ENCODE measurements around the gene AFDN.
"Not testable (repeated sequence)": the region's sequence is repeated elsewhere in the genome, so short reads cannot be mapped to it uniquely, and the experiment has no call there.

AFDN gene

DNA sequence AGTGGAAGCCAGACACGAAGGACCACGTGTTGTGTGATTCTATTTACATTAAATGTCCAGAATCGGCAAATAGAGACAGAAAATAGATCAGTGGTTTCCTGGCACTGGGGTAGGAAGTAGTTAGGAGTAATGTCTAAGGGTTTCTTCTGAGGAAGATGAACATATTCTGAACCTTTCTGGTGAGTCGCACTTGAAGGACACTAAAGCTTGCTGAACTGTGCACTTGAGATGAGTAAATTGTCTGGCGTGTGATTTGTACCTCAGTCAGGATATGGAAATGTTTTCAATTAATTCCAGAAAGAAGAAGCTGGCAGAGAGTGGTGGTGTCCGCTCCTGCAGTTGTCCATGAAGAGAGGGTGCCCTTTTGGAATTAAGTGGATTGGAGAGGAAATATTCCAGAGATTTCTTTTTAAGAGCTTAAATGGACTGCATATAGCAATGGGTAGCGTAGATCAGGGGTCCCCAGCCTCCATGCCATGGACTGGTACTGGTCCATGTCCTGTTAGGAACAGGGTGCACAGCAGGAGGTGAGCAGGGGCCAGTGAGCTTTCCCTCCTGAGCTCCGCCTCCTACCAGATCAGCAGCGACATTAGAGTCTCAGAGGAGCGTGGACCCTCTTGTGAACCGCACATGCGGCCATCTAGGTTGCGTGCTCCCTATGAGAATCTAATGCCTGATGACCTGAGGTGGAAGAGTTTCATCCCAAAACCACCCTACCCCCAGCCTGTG is 158.3 kb downstream of the AFDN start:
- no peak for DNase-seq

DNA sequence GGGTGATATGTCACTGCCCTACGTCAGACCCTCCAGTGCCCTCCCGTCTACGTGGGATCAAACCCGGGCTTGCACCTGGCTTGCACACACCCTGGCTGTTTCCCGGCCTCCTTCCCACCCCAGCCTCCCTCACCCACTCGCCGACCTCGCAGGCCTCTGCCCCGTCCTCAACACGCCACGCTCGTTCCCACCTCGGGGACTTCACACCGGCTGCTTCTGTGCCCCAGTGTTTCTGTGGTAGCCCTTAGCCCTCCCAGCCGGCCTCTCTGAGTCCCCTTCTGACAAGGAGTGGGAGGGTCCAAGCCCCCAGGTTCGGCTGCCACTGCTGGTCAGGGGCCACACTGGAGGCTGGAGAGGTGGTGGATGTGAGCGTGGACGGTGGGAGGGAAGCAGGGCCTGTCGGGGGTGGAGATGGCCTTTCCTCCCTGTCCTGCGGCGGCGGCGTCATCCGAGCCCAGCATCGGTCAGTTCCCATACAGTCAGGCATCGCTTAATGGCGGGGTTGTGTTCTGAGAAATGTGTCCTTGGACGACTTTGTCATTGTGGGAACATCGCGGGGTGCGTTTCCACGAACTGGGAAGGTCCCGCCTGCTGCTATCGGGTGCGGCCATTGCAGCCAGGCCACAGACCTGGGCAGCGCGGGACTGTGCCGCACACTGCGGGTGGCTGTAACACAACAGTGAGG is 159.3 kb downstream of the AFDN start:
- no peak for DNase-seq

DNA sequence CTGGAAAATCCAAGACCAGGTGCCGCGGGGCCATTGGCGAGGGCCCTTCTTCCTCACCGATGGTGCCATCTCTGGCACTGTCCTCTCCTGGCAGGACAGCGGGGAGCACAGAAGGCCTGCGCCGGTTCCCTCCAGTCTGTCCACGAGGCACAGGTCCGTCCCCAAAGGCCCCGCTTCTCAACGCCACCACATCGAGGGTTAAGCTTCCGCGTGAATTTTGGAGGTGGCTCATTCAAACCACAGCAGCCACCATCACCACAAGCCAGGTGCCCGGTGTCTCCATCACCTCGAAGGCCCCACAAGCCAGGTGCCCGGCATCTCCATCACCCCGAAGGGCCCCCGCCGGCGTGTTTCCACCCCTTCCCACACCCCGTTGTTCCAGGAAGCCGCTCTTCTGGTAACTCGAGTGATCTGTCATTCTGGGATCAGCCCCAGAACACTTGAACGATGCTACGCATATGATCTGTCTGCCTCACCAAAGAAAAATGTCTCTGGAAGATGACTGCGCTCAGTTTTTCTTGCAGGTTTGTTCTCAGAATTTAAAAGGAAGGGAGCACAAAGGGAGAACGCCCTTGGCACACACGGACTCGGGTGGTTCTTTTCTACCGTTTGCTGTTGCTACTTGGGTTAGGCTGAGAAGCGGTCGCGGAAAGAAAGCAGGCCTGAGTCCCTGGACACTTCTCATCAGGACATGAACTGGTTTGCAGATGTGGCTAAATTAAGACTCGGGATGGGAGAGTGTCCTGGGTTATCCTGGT is 160.9 kb downstream of the AFDN start:
- DNase-seq = no peak

DNA sequence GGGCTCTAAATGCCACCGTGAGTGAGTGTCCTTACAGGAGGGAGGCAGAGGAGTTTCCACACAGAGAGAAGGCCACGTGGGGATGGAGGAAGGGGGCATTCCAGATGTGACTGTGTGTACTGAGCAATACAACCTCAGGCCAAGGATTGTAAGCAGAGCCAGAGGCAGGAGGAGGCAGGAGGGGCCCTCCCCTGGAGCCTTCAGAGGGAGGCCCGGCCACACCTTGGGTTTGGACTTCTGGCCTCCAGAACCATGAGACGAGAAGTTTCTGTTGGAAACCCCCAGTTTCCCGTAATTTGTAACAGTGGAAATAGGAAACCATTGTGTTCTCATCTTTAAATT is 161.4 kb downstream of the AFDN start:
- no peak for DNase-seq

DNA sequence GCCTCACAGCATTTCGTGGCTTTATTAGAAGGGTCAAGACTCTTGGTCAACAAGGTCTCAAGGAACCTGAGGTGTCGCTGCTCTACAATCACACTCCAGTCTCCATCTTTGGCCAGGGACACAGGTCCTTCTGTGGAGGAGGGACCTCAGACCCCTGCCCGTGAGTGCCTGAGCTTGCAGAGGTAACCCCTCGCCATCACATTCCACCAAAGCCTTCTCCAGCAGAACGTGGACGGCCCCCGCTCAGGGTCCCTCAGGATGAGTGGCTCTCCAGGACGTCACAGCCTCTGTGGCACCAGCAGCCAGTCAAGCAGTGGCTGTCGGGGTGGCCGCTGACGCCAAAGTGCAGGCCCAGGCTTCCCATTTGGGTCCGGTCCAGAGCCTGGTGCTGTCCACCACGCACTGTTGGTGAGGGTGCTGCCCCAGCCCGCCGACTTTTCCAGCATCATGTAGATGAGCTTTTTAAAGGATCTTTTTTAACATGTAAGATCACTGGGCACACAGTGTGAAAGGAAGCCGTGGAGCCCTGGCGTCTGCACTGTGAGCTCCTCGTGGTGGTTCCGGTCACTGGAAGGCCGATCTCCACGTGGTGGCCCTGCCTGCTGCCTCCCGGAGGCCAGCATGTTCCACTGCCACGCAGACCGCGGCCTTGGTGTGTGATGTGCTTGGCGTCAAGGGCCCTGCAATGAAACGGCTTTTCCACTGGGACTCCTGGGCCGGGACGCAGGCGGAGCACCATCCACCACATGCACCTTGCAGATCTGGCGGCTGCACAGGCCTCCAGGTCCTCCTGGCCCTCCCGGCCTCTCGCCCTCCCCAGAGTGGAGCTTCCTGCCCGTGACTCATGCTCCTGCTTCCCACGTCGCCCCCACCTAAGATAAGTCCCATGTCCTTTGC is 162.5 kb downstream of the AFDN start:
- no peak for DNase-seq

DNA sequence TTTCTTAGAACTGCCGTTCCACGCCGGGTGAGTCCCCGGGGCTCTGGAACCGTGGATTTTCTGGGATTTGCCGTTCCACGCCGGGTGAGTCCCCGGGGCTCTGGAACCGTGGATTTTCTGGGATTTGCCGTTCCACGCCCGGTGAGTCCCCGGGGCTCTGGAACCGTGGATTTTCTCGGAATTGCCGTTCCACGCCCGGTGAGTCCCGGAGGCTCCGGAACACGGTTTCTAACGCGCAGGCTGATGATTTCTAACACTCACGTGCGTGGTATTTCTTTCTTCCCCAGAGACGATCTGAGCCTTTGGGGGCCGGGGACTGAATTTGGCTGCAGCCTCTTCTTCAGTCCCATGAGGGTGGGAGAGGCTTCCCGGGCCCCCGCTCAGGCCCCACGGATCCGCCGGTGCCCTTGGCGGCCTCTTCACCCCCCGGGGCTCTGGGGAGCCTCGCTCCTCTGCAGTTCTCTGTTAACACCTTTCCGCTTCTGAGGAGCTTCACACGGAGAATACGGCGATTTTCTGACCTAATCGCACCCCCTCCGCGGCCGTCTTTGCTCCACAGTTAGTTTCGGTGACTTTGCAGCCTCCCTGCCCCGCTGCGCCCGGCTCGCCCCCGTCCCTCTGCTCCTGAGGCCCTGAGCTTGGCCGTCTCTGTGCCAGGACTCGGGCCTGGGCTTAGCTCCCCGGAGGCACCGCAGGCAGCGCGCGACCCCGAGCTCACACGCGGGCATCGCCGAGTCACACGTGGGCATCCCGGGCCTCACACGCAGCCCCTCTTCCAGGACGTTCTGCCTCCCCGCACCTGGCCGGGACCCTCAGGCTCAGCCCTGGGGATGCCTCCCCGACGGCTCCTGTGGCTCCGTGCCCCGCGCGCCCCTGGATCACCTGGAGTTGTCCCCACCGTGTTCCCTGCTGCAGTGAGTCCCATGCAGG is 163.6 kb downstream of the AFDN start:
- no peak for DNase-seq

DNA sequence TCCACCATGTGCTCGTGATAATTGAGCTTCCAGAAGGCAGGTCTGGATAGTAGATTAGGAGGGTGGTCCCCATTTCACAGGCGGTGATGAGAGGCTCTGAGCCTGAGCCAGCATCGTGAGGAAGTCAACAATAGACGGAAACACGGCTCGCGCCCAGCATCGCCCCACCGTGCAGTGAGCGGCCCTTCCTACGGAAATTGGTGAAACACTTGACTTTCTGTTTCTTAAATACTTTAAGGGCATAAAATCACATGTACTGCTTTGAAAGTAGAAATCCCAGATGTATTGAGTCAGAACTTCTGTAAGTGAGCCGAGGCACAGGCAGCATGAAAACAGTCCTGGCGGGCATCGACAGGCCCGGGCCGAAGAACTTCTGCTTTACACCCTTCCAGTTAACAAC is 166.5 kb downstream of the AFDN start:
- no peak for DNase-seq

DNA sequence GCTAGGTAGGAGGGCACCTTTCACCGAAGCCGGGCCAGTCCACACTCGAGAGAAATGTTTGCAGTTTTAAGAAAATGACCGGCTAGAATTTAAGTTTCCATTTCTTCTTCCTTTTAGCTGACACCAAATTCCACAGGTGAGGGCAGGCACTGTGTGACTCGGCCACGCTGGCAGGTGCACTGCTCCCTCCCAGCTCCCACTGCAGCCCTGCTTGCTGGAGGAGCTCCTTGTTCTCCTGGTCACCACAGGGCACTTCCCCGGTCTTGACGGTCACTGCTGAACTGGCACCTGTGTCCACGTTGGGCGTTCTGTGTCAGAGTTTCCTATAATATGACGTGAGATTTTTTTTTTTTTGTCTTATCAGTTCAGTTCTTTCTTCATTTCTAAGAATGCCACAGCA is 167.1 kb downstream of the AFDN start:
- no peak for DNase-seq

GRCh38 chr6:167995302-167995701 is 168.6 kb downstream of the AFDN start:
- DNase-seq = no peak

DNA sequence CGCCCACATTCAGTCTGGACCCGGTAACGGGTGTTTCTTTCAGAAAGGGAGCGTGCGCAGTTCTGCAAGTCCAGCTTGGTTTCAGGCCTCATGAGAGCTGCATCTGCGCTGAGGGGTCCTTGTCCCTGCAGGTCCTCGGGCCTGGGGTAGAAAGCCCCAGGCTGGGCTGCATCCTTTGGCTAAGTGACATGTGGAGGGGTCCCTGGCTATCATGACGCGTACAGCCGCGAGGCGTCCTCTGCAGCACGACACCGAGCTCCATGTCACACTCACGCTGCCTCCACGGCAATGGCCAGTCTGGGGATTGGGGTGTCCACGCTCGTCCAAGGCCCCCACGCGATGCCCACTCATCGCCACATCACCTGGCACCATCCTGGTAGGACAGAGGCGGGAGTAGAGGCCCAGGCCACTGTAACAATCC is 169.0 kb downstream of the AFDN start:
- DNase-seq = no peak

DNA sequence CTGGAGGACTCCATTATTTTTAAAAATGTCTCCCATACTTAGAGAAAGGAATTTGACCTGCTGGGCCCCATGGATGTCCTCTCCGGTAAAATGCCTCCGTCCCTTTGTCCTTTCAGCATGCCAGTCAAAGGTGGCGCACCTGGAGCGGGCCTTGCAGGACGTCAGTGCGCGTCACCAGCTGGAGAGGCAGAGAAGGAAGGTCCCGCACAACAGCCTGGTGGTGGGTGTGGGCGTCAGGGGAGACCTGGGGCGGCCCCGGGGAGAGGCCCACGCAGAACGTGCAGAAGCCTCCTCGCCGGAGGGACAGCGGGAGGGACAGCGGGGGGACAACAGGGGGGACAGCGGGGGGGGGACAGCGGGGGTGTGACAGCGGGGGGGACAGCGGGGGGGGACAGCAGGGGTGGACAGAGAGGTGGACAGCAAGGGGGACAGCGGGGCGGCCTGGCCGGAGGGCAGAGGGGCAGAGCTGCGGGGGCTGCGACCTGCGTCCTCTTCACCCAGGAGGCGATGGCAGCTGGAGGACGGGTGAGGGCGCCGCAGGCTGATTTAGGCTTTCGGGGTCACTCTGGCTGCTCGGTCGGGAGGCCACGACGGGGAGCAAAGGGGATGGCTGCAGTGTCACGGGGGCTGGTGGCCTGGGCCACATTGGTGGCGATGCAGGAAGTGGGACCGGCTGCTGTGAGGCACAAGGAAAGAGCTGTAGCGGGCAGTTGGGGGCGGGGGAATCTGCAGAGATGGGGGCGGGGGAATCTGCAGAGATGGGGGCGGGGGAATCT is 169.9 kb downstream of the AFDN start:
- DNase-seq = no peak

DNA sequence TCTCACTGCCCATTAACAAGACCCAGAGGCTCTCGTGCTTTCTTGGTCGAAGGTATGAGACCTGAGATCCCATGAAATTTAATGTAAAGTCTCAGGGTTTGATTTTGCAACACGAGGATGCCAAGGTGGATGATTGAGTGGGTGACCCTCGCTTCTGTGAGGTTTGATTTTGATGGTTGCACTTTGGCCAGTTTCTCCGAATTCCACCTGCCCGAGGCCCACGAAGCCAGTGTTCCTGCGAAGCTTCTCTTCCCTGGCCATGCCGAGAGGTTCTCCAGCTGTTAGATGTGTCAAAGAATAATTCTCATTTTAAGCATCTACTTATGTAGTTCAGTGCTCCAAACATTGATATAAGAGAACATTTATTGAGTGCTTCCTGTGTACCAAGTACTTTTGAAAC is 170.9 kb downstream of the AFDN start, which contains the start of gene KIF25:
TSS of gene KIF25 (plus strand) at position 30 of the 400 bp plus-strand sequence. CDS start 31,915 bp downstream, outside the sequence.
- DNase-seq = no peak

DNA sequence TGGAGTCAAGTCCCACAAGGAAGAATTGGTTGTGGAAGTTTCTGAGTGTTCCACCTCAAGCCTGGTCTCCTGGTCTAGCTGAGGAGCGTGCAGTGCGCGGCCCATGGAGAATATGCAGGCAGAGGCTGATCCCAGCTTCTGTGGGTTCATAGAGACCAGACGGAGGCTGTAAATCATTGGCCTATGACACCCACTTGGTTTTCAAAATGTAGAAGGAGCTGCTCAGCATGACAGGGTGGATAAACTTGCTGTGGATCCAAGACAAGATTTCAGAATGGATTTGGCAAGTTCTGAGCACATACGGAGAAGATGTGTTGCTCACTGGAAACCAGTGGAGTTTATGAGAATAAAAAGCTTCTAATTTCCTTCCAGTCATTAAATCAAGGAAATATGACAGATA is 171.5 kb downstream of the AFDN start:
- no peak for DNase-seq

DNA sequence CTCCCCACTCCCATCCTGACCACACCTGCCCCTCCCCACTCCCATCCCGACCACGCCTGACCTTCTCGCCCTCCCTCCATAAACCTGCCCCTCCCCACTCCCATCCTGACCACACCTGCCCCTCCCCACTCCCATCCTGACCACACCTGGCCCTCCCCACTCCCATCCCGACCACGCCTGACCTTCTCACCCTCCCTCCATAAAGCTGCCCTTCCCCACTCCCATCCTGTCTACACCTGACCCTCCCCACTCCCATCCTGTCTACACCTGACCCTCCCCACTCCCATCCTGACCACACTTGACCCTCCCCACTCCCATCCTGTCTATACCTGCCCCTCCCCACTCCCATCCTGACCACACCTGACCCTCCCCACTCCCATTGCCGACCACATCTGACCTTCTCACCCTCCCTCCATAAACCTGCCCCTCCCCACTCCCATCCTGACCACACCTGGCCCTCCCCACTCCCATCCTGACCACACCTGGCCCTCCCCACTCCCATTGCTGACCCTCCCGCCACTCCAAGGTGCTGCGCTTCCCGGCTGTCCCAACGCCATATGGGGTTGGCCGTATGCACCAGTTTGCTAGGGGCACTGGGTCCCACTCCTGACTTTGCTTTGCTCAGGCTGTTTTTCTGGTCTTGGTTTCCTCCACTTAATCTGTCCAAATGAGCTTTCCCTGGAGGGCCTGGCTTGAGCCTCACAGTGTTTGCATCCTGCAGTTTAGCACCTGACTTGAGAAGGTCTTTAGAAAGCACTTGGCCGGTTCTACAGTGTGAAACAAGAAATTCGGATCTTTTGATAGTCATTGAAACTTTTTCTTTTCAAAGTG is 173.7 kb downstream of the AFDN start:
- DNase-seq = no peak

- DNase-seq = no peak
Measured at GRCh38 chr6:168001029-168001332, 174.3 kb downstream of the AFDN start.

DNA sequence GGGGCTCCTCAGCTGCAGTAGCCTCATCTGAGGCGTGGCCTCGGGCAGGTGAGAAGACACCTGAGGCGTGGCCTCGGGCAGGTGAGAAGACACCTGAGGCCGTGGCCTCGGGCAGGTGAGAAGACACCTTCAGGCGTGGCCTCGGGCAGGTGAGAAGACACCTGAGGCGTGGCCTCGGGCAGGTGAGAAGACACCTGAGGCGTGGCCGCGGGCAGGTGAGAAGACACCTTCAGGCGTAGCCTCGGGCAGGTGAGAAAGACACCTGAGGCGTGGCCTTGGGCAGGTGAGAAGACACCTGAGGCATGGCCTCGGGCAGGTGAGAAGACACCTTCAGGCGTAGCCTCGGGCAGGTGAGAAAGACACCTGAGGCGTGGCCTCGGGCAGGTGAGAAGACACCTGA is 174.8 kb downstream of the AFDN start:
- not testable (repeated sequence) for DNase-seq

GRCh38 chr6:168002804-168003203 is 176.1 kb downstream of the AFDN start:
- DNase-seq = no peak

DNA sequence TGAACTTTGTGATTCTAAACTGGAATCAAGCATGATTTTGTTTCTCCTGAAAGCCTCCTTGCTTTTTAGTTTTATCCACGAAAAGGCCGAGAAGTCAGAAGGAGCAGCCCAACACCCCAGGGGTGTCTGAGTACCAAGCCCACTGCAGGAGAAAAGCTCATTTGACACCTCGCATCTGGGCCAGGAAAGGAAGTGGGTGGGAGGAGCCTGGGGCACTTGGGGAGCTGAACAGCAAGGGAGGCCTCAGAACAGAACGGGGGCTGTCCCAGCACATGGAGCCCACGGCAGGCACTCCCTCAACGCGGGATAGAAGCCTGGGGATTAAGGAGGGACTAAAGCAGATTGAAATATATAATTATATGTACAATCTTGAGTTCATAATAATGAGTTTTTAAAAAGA is 177.3 kb downstream of the AFDN start:
- no peak for DNase-seq

DNA sequence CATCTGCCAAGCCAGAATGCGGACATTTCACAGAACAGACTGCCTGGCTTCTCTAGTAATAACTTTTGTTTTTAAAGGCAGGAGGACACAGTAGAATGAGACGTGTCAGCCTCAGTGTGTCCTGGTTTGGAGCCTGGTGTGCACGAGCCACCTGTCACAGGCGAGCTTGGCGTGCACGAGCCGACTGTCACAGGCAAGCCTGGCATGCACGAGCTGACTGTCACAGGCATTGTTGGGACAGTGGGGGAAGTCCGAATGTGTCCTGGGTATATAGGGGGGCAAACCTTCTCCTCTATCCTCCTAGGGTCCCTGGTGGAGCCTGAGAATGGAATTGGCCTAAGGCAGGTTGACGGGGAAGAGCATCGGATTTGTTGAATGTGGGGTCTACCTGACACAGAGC is 178.2 kb downstream of the AFDN start:
- no peak for DNase-seq

GRCh38 chr6:168005796-168006195 is 179.1 kb downstream of the AFDN start:
- no peak for DNase-seq

Data from stimulated activated CD4-positive, alpha-beta T cell treated with anti-CD3 and anti-CD28 coated beads, Interleukin-15, amount 100 ng/mL, for 24 hours (primary cell).